Skeletal muscle tissue (tissue), 4 donors: ENCODE results near the gene BABAM2. TPM values are rescaled to one million over a fixed set of nuclear protein-coding genes. Genes with fewer than 3 reads are reported as not detected.
A peak's percentile ranks its signal among the peaks of the same experiment; 100 is the strongest.
"Not testable (repeated sequence)": the region's sequence is repeated elsewhere in the genome, so short reads cannot be mapped to it uniquely, and the experiment has no call there.

Source experiments
- H3K27ac ChIP-seq: one replicate; pipeline ENCODE4 v1.7.0; 2013; ENCODE audit warnings: mild to moderate bottlenecking, low read depth, low read length, inconsistent platforms
- H3K27me3 ChIP-seq, 3 donors: one replicate each; pipeline ENCODE4 v1.7.0; 2013; ENCODE audit warnings: low read length in 3 of 3; ENCODE audit not compliant: control insufficient read depth in 3 of 3, insufficient read depth in 3 of 3
- H3K36me3 ChIP-seq, 3 donors: one replicate each; pipeline ENCODE4 v1.7.0; 2013; ENCODE audit warnings: low read length in 3 of 3; ENCODE audit not compliant: control insufficient read depth in 3 of 3, insufficient read depth in 3 of 3
- H3K4me1 ChIP-seq, 3 donors: one replicate each; pipeline ENCODE4 v1.7.0; 2013; ENCODE audit warnings: low read length in 3 of 3, mild to moderate bottlenecking in 3 of 3; ENCODE audit not compliant: control insufficient read depth in 3 of 3, insufficient read depth in 3 of 3
- H3K4me3 ChIP-seq, 3 donors: one replicate each; pipeline ENCODE4 v1.7.0; 2013; ENCODE audit warnings: low read length in 3 of 3
- H3K9ac ChIP-seq, 3 donors: one replicate each; pipeline ENCODE4 v1.7.0; 2013; ENCODE audit warnings: low read length in 3 of 3, mild to moderate bottlenecking in 3 of 3, moderate library complexity in 2 of 3, low read depth in 1 of 3
- H3K9me3 ChIP-seq, 3 donors: one replicate each; pipeline ENCODE4 v1.7.0; 2013; ENCODE audit warnings: low read length in 3 of 3; ENCODE audit not compliant: control insufficient read depth in 3 of 3
- total RNA-seq: library from RNA; depleted of rRNA; stranded (reverse); fragments of >200 nt; gene quantifications from one replicate; pipeline ENCODE4 v1.2.3, GENCODE V29; 2014
- donor health status: Osteomylitis.

Gene BABAM2
- total RNA-seq, 1 donor from 2014 or later: 24.0 TPM

GRCh38 chr2:28101123-28101522, 210.6 kb downstream of the BABAM2 start:
- H3K36me3 ChIP-seq: no peaks in the 10 kb centered on the region
- H3K27me3 ChIP-seq: no peaks in the 10 kb centered on the region
- no peak overlapping the region for H3K4me3 ChIP-seq
- peak overlapping the region; percentile 79 for H3K27ac ChIP-seq
- H3K9ac ChIP-seq: no peak overlapping the region
- peaks cover 16 to 26% (median 16%) of the 10 kb centered on the region in 3 donors for H3K4me1 ChIP-seq
- no peaks in the 10 kb centered on the region for H3K9me3 ChIP-seq

- H3K9ac ChIP-seq: no peak overlapping the region
- H3K27ac ChIP-seq: peak overlapping the region; percentile 79
- peak overlapping the region in 2 of 3 donors; percentile 7 to 9 for H3K4me3 ChIP-seq
These were observed 211.4 kb downstream of the BABAM2 start for GRCh38 chr2:28101892-28102291.

GRCh38 chr2:28102455-28102874, 211.9 kb downstream of the BABAM2 start:
- no peaks in the 10 kb centered on the region for H3K27me3 ChIP-seq
- peaks cover 16 to 26% (median 16%) of the 10 kb centered on the region in 3 donors for H3K4me1 ChIP-seq
- H3K36me3 ChIP-seq: no peaks in the 10 kb centered on the region
- peak overlapping the region in 1 of 3 donors; percentile 2 for H3K9ac ChIP-seq
- peak overlapping the region; percentile 79 for H3K27ac ChIP-seq
- no peaks in the 10 kb centered on the region for H3K9me3 ChIP-seq
- H3K4me3 ChIP-seq: peak overlapping the region in 2 of 3 donors; percentile 7 to 9

More at GRCh38 chr2:28101892-28102291, 211.4 kb downstream of the BABAM2 start:
- H3K27me3 ChIP-seq: no peaks in the 10 kb centered on the region
- H3K36me3 ChIP-seq: no peaks in the 10 kb centered on the region
- H3K4me1 ChIP-seq: peaks cover 16 to 26% (median 16%) of the 10 kb centered on the region in 3 donors
- H3K9me3 ChIP-seq: no peaks in the 10 kb centered on the region

GRCh38 chr2:28103611-28104010, 213.1 kb downstream of the BABAM2 start:
- peak overlapping the region; percentile 79 for H3K27ac ChIP-seq
- H3K9me3 ChIP-seq: no peaks in the 10 kb centered on the region
- peaks cover 12 to 19% (median 16%) of the 10 kb centered on the region in 3 donors for H3K4me1 ChIP-seq
- H3K27me3 ChIP-seq: no peaks in the 10 kb centered on the region
- no peaks in the 10 kb centered on the region for H3K36me3 ChIP-seq
- H3K9ac ChIP-seq: no peak overlapping the region
- H3K4me3 ChIP-seq: no peak overlapping the region

GRCh38 chr2:28108143-28108542, 217.6 kb downstream of the BABAM2 start:
- Histone ChIP-seq H3K4me3 (no peak overlapping the region), H3K27ac (no peak overlapping the region), H3K27me3 (no peaks in the 10 kb centered on the region), H3K36me3 (no peaks in the 10 kb centered on the region), H3K9ac (no peak overlapping the region), H3K9me3 (no peaks in the 10 kb centered on the region), H3K4me1 (no peaks in the 10 kb centered on the region)

DNA sequence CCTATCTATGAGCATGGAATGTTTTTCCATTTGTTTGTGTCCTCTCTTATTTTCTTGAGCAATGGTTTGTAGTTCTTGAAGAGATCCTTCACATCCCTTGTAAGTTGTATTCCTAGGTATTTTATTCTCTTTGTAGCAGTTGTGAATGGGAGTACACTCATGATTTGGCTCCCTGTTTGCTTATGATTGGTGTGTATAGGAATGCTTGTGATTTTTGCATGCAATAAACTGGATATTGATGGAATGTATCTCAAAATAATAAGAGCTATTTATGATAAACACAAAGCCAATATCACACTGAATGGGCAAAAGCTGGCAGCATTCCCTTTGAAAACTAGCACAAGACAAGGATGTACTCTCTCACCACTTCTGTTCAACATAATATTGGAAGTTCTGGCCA, 223.2 kb downstream of the BABAM2 start:
- H3K9ac ChIP-seq, H3K9me3 ChIP-seq, H3K27me3 ChIP-seq, H3K36me3 ChIP-seq, H3K27ac ChIP-seq, H3K4me1 ChIP-seq, H3K4me3 ChIP-seq: not testable (repeated sequence)

- H3K9ac ChIP-seq: no peak overlapping the region
- peaks cover 0 to 8% (median 4%) of the 10 kb centered on the region in 3 donors for H3K4me1 ChIP-seq
- H3K27ac ChIP-seq: no peak overlapping the region
- no peaks in the 10 kb centered on the region for H3K36me3 ChIP-seq
- no peak overlapping the region for H3K4me3 ChIP-seq
- H3K9me3 ChIP-seq: no peaks in the 10 kb centered on the region
- no peaks in the 10 kb centered on the region for H3K27me3 ChIP-seq
These were observed 226.6 kb downstream of the BABAM2 start for GRCh38 chr2:28117104-28117596.

DNA sequence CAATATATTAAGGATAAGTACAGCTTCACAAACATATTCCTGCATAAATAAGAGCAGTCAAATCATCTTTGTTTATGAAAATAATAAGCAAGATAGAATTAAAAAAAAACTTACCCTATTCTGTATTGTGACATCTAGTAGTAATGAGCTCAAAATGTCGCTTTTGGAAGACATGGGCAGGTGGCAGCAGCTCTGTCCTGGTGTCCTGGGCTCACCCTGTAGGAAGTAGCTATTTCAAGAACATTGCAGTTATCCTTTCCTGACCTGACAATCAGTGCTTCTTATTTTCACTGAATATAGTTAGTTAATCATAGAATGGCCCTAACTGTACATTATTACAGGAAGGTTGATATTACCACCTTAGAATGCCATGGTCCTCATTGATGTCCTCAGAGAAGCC, 229.1 kb downstream of the BABAM2 start:
- H3K4me1 ChIP-seq: peaks cover 0 to 8% (median 4%) of the 10 kb centered on the region in 3 donors
- H3K27me3 ChIP-seq: no peaks in the 10 kb centered on the region
- H3K9ac ChIP-seq: no peak overlapping the region
- H3K27ac ChIP-seq: no peak overlapping the region
- no peaks in the 10 kb centered on the region for H3K36me3 ChIP-seq
- H3K9me3 ChIP-seq: no peaks in the 10 kb centered on the region
- no peak overlapping the region for H3K4me3 ChIP-seq

- H3K4me1 ChIP-seq: peaks cover 0 to 3% (median 2%) of the 10 kb centered on the region in 3 donors
- no peaks in the 10 kb centered on the region for H3K9me3 ChIP-seq
- no peaks in the 10 kb centered on the region for H3K27me3 ChIP-seq
- no peak overlapping the region for H3K4me3 ChIP-seq
- no peak overlapping the region for H3K27ac ChIP-seq
- H3K36me3 ChIP-seq: no peaks in the 10 kb centered on the region
- no peak overlapping the region for H3K9ac ChIP-seq
These were observed 237.9 kb downstream of the BABAM2 start for GRCh38 chr2:28128281-28128950.

DNA sequence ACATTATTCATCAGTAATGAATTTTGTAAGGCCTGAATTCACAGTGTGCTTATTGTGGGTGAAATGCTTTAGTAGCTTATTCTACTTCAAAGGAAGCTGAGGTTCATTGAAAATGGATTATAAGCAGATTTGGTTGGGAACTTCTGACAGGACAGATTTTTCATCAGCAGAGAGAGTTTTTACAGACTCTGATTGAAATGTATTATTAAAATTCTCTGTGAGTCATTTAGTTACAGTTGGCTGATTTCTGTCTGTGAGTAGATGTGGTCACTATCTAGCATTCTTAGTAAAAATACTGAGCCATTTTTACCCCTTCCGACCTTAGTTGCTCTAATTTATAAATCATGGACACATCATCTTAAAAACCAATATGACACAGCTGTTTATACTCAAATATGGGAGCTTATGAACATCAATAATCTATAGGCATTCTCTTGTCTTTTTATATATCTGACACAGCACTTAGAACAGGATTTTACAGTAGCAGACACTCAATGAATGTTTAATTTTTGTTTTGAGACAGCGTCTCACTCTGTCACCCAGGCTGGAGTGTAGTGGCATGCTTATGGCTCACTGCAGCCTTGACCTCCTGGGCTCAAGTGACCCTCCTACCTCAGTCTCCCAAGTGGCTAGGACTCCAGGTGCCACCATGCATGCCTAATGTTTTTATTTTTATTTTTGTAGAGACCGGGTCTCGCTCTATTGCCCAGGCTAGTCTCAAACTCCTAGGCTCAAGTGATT, 239.6 kb downstream of the BABAM2 start:
- Histone ChIP-seq H3K9ac (no peak overlapping the region), H3K4me3 (no peak overlapping the region), H3K9me3 (no peaks in the 10 kb centered on the region), H3K36me3 (no peaks in the 10 kb centered on the region), H3K27me3 (no peaks in the 10 kb centered on the region), H3K27ac (no peak overlapping the region), H3K4me1 (peaks cover 2 to 9% (median 5%) of the 10 kb centered on the region in 3 donors)
